AG04450 (cell line): ENCODE measurements around the gene AKR1C2. TPM values are rescaled to one million over a fixed set of nuclear protein-coding genes. Genes with fewer than 3 reads are reported as not detected.
A peak's percentile ranks its signal among the peaks of the same experiment; 100 is the strongest.
"Not testable (repeated sequence)": the region's sequence is repeated elsewhere in the genome, so short reads cannot be mapped to it uniquely, and the experiment has no call there.

Experiments
- CTCF ChIA-PET: fragments of 300-600, 350-600 bp; formaldehyde crosslinking; extraction: SDS; loops from one replicate; lab custom pipeline; 2022; ENCODE audit warnings: antibody characterized with exemption, inconsistent platforms; lab: Charles Lee
- POLR2A ChIA-PET: fragments of 350-600 bp; formaldehyde crosslinking; extraction: SDS; loops from one replicate; lab custom pipeline; 2021; ENCODE audit warnings: antibody characterized with exemption, inconsistent platforms; lab: Yijun Ruan, JAX
- DNase-seq: peaks from one replicate; pipeline ENCODE4 v3.0.0-alpha.2; 2011; ENCODE audit warnings: low read depth, low spot score
- H3K27ac ChIP-seq: one replicate; pipeline ENCODE4 v1.5.1; 2012; ENCODE audit warnings: low read depth, low read length, control low read depth
- H3K27me3 ChIP-seq: one replicate; pipeline ENCODE4 v1.6.0; 2012; ENCODE audit warnings: low read length; ENCODE audit not compliant: control insufficient read depth, insufficient read depth
- H3K4me3 ChIP-seq: 2 replicates; pipeline ENCODE4 v1.5.1; 2011; ENCODE audit warnings: mild to moderate bottlenecking, low read depth, low read length, control low read depth
- H3K9me3 ChIP-seq: 2 replicates; pipeline ENCODE4 v1.5.1; 2012; ENCODE audit warnings: low read length; ENCODE audit not compliant: control insufficient read depth, insufficient read depth
- polyA minus RNA-seq: library from RNA; depleted of rRNA, polyadenylated mRNA; stranded (reverse); fragments of >200 nt; gene quantifications from 2 replicates; pipeline ENCODE4 v1.2.3, GENCODE V29; 2011; rRNA and poly(A)+ RNA removed
- polyA plus RNA-seq: library from polyadenylated mRNA; depleted of rRNA; stranded (reverse); fragments of >200 nt; gene quantifications from 2 replicates; pipeline ENCODE4 v1.2.3, GENCODE V29; 2011; rRNA removed
- TF ChIP-seq, protein P1 (sequence below): IDR thresholded peaks from 2 replicates; pipeline ENCODE4 v1.5.1; 2011; ENCODE audit warnings: low read depth, low read length, control low read depth, inconsistent platforms

AKR1C2 gene
- 8.2 and 16.3 TPM in 2 replicates for polyA plus RNA-seq
- polyA minus RNA-seq: 4.1 and 4.9 TPM in 2 replicates

DNA sequence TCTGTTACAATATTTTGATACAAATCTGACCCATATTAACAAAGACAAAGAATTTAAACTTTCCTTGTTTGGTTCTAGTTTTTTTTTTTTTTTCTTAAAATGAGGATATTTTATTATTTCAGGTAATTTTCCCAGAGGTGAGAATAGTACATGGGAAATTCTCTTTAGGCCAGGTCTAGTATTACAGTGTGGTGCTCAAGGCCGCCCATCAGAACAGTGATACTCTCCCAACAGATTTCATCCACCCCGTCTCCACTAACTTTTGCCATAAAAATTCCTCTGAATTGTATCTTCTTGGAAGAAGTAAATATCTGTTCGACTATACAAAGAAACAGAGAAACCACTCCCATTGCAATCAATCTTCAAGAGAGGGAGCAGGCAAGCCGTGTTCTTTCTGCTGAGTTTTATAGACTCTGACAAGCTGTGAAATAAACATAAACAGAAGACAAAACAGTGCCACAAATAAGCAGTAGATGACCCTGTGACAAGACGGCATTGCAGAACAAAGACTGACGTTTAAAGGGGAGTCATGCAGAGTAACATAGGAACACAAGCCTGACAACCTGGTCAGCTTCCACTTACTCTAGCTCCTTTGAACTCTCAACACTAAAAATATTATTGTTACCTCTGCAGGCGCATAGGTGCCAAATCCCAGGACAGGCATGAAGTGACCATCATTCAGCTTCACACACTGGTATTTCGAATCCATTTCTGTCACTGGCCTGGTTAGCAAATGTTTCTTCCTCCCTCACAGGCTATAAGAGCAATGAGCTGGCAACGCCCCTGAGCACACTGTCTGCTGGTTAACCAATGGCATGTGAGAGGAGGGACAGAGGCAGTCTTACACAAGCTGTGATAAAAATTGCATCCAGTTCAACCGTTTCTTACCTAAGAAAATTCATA is at the start of gene AKR1C2:
Gene AKR1C2, minus strand, starts transcription at position 731 of the 903 bp plus-strand sequence. Its CDS starts 22 bp downstream, at position 709.
- H3K4me3 ChIP-seq: peak within 1 kb of the TSS; percentile 51
- H3K27me3 ChIP-seq, H3K27ac ChIP-seq, DNase-seq, H3K9me3 ChIP-seq, POLR2A ChIA-PET: not testable (repeated sequence)
- CTCF ChIA-PET: interaction anchor here (0.6 to 0.7 kb wide), 4 partner anchors 85 to 424 kb away, joined by 3 to 4 read pairs (median 3); no protein-coding TSS in a partner anchor

- H3K27me3 ChIP-seq, DNase-seq, POLR2A ChIA-PET, CTCF ChIA-PET, H3K9me3 ChIP-seq, H3K27ac ChIP-seq, H3K4me3 ChIP-seq: not testable (repeated sequence)
Observed at GRCh38 chr10:5052951-5053500, 49.4 kb upstream of the AKR1C2 start.

DNA sequence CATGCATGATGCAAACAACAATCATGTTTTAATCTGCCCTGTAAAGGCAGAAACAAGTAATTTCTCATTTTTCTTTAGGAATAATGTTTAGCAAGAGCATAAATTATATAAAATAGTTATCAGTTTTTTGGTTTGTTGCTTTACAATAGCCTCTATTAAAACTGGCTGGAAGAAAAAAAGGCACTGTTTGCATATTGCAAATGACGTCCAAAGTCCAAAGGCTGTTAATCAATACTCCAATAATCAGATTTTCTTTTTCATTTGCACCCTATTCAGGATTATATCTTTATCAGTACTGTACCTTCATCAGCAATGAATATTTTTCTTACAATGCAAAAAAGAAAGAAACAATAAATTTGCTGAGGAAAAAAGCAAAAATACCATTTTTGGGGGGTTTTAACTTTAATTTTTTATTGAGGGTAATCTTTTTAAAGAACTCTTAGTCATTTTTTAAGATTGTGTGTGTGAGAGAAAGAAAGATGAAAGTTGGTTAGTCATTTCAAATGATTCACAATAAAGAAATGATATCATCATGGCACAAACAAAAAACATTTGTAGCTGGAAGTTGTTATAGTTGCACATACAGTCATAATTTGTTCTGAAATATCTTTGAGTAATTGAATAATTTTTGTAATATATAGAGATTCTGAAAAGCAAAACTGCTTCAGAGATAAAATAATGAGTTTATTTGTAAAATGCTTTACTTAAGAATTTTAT is 44.4 kb upstream of the AKR1C2 start:
- no peak overlapping the region for H3K27ac ChIP-seq
- ChIA-PET CTCF (interaction anchor here (1.9 kb wide), 1 partner anchor 198 kb away, joined by 7 read pairs; no protein-coding TSS in a partner anchor), POLR2A (no interaction called here)
- no peaks in the 10 kb centered on the region for H3K27me3 ChIP-seq
- peaks cover 3% of the 10 kb centered on the region; the same call in 1 of the 2 replicates for H3K9me3 ChIP-seq
- no peak for DNase-seq
- no peak overlapping the region for H3K4me3 ChIP-seq
- TF ChIP-seq, protein P1, sequence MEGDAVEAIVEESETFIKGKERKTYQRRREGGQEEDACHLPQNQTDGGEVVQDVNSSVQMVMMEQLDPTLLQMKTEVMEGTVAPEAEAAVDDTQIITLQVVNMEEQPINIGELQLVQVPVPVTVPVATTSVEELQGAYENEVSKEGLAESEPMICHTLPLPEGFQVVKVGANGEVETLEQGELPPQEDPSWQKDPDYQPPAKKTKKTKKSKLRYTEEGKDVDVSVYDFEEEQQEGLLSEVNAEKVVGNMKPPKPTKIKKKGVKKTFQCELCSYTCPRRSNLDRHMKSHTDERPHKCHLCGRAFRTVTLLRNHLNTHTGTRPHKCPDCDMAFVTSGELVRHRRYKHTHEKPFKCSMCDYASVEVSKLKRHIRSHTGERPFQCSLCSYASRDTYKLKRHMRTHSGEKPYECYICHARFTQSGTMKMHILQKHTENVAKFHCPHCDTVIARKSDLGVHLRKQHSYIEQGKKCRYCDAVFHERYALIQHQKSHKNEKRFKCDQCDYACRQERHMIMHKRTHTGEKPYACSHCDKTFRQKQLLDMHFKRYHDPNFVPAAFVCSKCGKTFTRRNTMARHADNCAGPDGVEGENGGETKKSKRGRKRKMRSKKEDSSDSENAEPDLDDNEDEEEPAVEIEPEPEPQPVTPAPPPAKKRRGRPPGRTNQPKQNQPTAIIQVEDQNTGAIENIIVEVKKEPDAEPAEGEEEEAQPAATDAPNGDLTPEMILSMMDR: no peak

DNA sequence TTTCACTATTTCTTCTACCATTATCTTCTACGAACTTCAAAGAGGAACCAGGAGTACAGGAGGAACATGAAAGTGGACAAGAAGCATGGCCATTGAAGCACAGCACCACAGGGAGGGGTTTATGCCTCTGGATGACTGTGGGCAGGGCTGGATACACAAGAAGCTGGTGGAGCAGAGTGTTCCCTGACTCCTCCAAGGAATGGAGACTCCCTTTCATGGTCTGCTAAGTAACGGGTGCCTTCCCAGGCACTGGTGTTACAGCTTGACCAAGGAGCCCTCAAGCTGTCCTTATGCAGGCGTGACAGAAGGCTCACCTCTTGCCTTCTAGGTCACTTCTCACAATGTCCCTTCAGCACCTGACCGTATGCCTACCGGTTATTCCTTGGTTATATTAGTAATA is 43.4 kb upstream of the AKR1C2 start:
- DNase-seq, H3K27ac ChIP-seq, H3K4me3 ChIP-seq, POLR2A ChIA-PET, H3K9me3 ChIP-seq, H3K27me3 ChIP-seq: not testable (repeated sequence)
- CTCF ChIA-PET: interaction anchor here (1.9 kb wide), 1 partner anchor 197 kb away, joined by 7 read pairs; no protein-coding TSS in a partner anchor

GRCh38 chr10:5046410-5046809 is 42.8 kb upstream of the AKR1C2 start:
- Histone ChIP-seq H3K27ac (no peak overlapping the region), H3K9me3 (peaks cover 3% of the 10 kb centered on the region; the same call in 1 of the 2 replicates), H3K4me3 (no peak overlapping the region), H3K27me3 (no peaks in the 10 kb centered on the region)
- DNase-seq: no peak
- ChIA-PET POLR2A (no interaction called here), CTCF (interaction anchor here (1.9 kb wide), 1 partner anchor 197 kb away, joined by 7 read pairs; no protein-coding TSS in a partner anchor)
- TF ChIP-seq, protein P1: no peak

GRCh38 chr10:5045095-5045494 is 41.4 kb upstream of the AKR1C2 start:
- POLR2A ChIA-PET: no interaction called here
- Histone ChIP-seq H3K4me3 (no peak overlapping the region), H3K27ac (no peak overlapping the region), H3K9me3 (peaks cover 3% of the 10 kb centered on the region; the same call in 1 of the 2 replicates), H3K27me3 (no peaks in the 10 kb centered on the region)
- TF ChIP-seq, protein P1: no peak
- no peak for DNase-seq
- CTCF ChIA-PET: no interaction called here
